ENCODE measurements around the gene PRDM16. TPM values are rescaled to one million over a fixed set of nuclear protein-coding genes. Genes with fewer than 3 reads are reported as not detected.

The PRDM16 gene
- total and polyA plus RNA-seq, 2 of the 13 experiments (the other 11 are each of a cell fraction or from before 2014, with no cell fraction given): 0.15 to 0.81 TPM

- TF ChIP-seq GTF2F1 (IDR thresholded peaks at IDR 0.05; ENCODE audit: low read length): peak; percentile 21; the same call in 1 of the 2 replicates
- peak; percentile 26; the same call in 1 of the 2 replicates for TF ChIP-seq GATAD2A (CRISPR knock-in tag; IDR thresholded peaks at IDR 0.05)
- TF ChIP-seq ZNF772 (CRISPR knock-in tag; IDR thresholded peaks at IDR 0.05): no peak
- TF ChIP-seq NR2F2 (IDR thresholded peaks at IDR 0.05; ENCODE audit: borderline replicate concordance, low read depth): no peak
- no peak for TF ChIP-seq U2AF2 (IDR thresholded peaks at IDR 0.05; ENCODE audit: low read depth, low read length)
- no peak for TF ChIP-seq SATB2 (CRISPR knock-in tag; IDR thresholded peaks at IDR 0.05)
- TF ChIP-seq NR2C2 (CRISPR knock-in tag; IDR thresholded peaks at IDR 0.05; ENCODE audit: borderline replicate concordance): peak; percentile 23; the same call in 1 of the 2 replicates
- no peak for TF ChIP-seq ZNF749 (CRISPR knock-in tag; IDR thresholded peaks at IDR 0.05; ENCODE audit: borderline replicate concordance)
- TF ChIP-seq SNAPC2 (CRISPR knock-in tag; IDR thresholded peaks at IDR 0.05): peak; percentile 48
- no peak for TF ChIP-seq GLI4 (CRISPR knock-in tag; IDR thresholded peaks at IDR 0.05; ENCODE audit: borderline replicate concordance)
- no peak for TF ChIP-seq ZNF83 (CRISPR knock-in tag; IDR thresholded peaks at IDR 0.05; ENCODE audit: borderline replicate concordance)
- TF ChIP-seq HOXA5 (CRISPR knock-in tag; IDR thresholded peaks at IDR 0.05): 0 out of 2 replicates have a peak, but pooled peaks have one; percentile 9
- TF ChIP-seq, protein P1, sequence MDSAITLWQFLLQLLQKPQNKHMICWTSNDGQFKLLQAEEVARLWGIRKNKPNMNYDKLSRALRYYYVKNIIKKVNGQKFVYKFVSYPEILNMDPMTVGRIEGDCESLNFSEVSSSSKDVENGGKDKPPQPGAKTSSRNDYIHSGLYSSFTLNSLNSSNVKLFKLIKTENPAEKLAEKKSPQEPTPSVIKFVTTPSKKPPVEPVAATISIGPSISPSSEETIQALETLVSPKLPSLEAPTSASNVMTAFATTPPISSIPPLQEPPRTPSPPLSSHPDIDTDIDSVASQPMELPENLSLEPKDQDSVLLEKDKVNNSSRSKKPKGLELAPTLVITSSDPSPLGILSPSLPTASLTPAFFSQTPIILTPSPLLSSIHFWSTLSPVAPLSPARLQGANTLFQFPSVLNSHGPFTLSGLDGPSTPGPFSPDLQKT (CRISPR knock-in tag; IDR thresholded peaks at IDR 0.05; ENCODE audit: borderline replicate concordance): no peak
- TF ChIP-seq ZBTB3 (CRISPR knock-in tag; IDR thresholded peaks at IDR 0.05; ENCODE audit: borderline replicate concordance, low read depth): no peak
- no peak for TF ChIP-seq PCBP2 (optimal IDR thresholded peaks at IDR 0.05; ENCODE audit: low read depth, low read length, poor library complexity, severe bottlenecking)
- no peak for TF ChIP-seq ZNF775 (CRISPR knock-in tag; IDR thresholded peaks at IDR 0.05; ENCODE audit: borderline replicate concordance)
- TF ChIP-seq ZNF12 (CRISPR knock-in tag; IDR thresholded peaks at IDR 0.05): no peak
- TF ChIP-seq ZNF549 (CRISPR knock-in tag; IDR thresholded peaks at IDR 0.05): no peak
- TF ChIP-seq, protein P2, sequence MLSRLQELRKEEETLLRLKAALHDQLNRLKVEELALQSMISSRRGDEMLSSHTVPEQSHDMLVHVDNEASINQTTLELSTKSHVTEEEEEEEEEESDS (CRISPR knock-in tag; IDR thresholded peaks at IDR 0.05; ENCODE audit: borderline replicate concordance): peak; percentile 11; the same call in 1 of the 2 replicates
- no peak for TF ChIP-seq ELF1 (CRISPR knock-in tag; IDR thresholded peaks at IDR 0.05)
- TF ChIP-seq, protein P3, sequence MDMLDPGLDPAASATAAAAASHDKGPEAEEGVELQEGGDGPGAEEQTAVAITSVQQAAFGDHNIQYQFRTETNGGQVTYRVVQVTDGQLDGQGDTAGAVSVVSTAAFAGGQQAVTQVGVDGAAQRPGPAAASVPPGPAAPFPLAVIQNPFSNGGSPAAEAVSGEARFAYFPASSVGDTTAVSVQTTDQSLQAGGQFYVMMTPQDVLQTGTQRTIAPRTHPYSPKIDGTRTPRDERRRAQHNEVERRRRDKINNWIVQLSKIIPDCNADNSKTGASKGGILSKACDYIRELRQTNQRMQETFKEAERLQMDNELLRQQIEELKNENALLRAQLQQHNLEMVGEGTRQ (IDR thresholded peaks at IDR 0.05; ENCODE audit: low read depth, low read length): no peak
- TF ChIP-seq, protein P3 (CRISPR knock-in tag; IDR thresholded peaks at IDR 0.05; ENCODE audit: borderline replicate concordance): no peak
- TF ChIP-seq ATF7-NPFF (CRISPR knock-in tag; IDR thresholded peaks at IDR 0.05; ENCODE audit: low read depth): no peak; the same call in none of the 2 replicates
- TF ChIP-seq, protein P4, sequence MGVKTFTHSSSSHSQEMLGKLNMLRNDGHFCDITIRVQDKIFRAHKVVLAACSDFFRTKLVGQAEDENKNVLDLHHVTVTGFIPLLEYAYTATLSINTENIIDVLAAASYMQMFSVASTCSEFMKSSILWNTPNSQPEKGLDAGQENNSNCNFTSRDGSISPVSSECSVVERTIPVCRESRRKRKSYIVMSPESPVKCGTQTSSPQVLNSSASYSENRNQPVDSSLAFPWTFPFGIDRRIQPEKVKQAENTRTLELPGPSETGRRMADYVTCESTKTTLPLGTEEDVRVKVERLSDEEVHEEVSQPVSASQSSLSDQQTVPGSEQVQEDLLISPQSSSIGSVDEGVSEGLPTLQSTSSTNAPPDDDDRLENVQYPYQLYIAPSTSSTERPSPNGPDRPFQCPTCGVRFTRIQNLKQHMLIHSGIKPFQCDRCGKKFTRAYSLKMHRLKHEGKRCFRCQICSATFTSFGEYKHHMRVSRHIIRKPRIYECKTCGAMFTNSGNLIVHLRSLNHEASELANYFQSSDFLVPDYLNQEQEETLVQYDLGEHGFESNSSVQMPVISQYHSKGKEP (CRISPR knock-in tag; IDR thresholded peaks at IDR 0.05): no peak
- no peak; the same call in 1 of the 2 replicates for TF ChIP-seq ZNF451 (CRISPR knock-in tag; IDR thresholded peaks at IDR 0.05)
Observed at GRCh38 chr1:3456964-3457909, 388.2 kb downstream of the PRDM16 start (continued).
